Endothelial cell of umbilical vein (primary cell): ENCODE results near the gene NECAB2. TPM values are rescaled to one million over a fixed set of nuclear protein-coding genes. Genes with fewer than 3 reads are reported as not detected.

Experiments
- BruUV-seq: library from RNA; stranded (reverse); fragments of 400-500 nt; replicated peaks from 2 replicates; lab custom pipeline; 2021; lab: Mats Ljungman, UMichigan
- CTCF ChIA-PET: fragments of 300-600, 350-600 bp; sonication (Branson Sonifier 250); formaldehyde crosslinking; loops from one replicate; lab custom pipeline; 2021; ENCODE audit warnings: antibody characterized with exemption, inconsistent platforms; lab: Charles Lee
- POLR2A ChIA-PET: fragments of 300-600, 350-600 bp; sonication (Branson Sonifier 250); formaldehyde crosslinking; loops from one replicate; lab custom pipeline; 2021; ENCODE audit warnings: antibody characterized with exemption, inconsistent platforms; lab: Charles Lee
- DNase-seq: peaks from one replicate; pipeline ENCODE4 v3.0.0-alpha.2; 2011; ENCODE audit warnings: low read depth, low spot score
- FAIRE-seq: peaks from 2 replicates; lab custom pipeline; 2011; peaks lifted over from hg19 to GRCh38; lab: Jason Lieb, UNC
- H2AFZ ChIP-seq: 2 replicates; pipeline ENCODE4 v1.6.0; 2012; ENCODE audit warnings: low read depth, low read length, control low read depth, inconsistent platforms
- H3K27ac ChIP-seq: 2 replicates; pipeline ENCODE4 v1.5.1; 2011; ENCODE audit warnings: low read depth, mild to moderate bottlenecking, control low read depth, low read length, moderate library complexity; ENCODE audit not compliant: insufficient read depth
- H3K27me3 ChIP-seq, 2 experiments: 2 replicates each; pipeline versions ENCODE4 v1.6.0 to v1.6.1; 2011; ENCODE audit warnings: low read length in 2 of 2, mixed read lengths in 1 of 2; ENCODE audit not compliant: control insufficient read depth in 2 of 2, insufficient read depth in 2 of 2
- H3K36me3 ChIP-seq, 2 experiments: 2 replicates in 1 of 2; 3 replicates in 1 of 2; pipeline ENCODE4 v1.5.1; 2011; ENCODE audit warnings: low read length in 2 of 2, mild to moderate bottlenecking in 1 of 2, moderate library complexity in 1 of 2; ENCODE audit not compliant: control insufficient read depth in 2 of 2, insufficient read depth in 2 of 2; ENCODE audit errors: extremely low read depth in 1 of 2
- H3K4me1 ChIP-seq: 3 replicates; pipeline ENCODE4 v1.5.1; 2011; ENCODE audit warnings: mild to moderate bottlenecking, low read length; ENCODE audit not compliant: control insufficient read depth, insufficient read depth; ENCODE audit errors: extremely low read depth
- H3K4me2 ChIP-seq: 2 replicates; pipeline ENCODE4 v1.6.1; 2011; ENCODE audit warnings: low read length, control low read depth, mixed read lengths; ENCODE audit not compliant: insufficient read depth
- H3K4me3 ChIP-seq, 3 experiments: fragments of 200-600 bp in 1 of 3; sonication (generic), shearing (Covaris generic) in 1 of 3; replicated peaks in 1 of 3; 2 replicates each; pipeline ENCODE4 v1.5.1; 2011 to 2016; ENCODE audit warnings: control low read depth in 3 of 3, low read length in 3 of 3, mild to moderate bottlenecking in 2 of 3, inconsistent platforms in 1 of 3, low read depth in 1 of 3, moderate library complexity in 1 of 3; ENCODE audit not compliant: insufficient read depth in 1 of 3
- H3K79me2 ChIP-seq: 2 replicates; pipeline ENCODE4 v1.6.0; 2012; ENCODE audit warnings: low read length, inconsistent platforms; ENCODE audit not compliant: control insufficient read depth, insufficient read depth
- H3K9ac ChIP-seq: replicated peaks from 2 replicates; pipeline ENCODE3; 2011; ENCODE audit warnings: low read length, control low read depth; ENCODE audit not compliant: insufficient read depth; ENCODE audit errors: extremely low read depth
- H3K9me1 ChIP-seq: replicated peaks from 3 replicates; pipeline ENCODE4 v1.6.0; 2011; ENCODE audit warnings: mild to moderate bottlenecking, low read length; ENCODE audit not compliant: control insufficient read depth, insufficient read depth; ENCODE audit errors: extremely low read depth
- H3K9me3 ChIP-seq: replicated peaks from 2 replicates; pipeline ENCODE4 v1.5.1; 2012; ENCODE audit warnings: low read length, inconsistent platforms; ENCODE audit not compliant: control insufficient read depth, insufficient read depth
- H4K20me1 ChIP-seq: replicated peaks from 2 replicates; pipeline ENCODE3; 2011; ENCODE audit warnings: mild to moderate bottlenecking, low read length; ENCODE audit not compliant: control insufficient read depth, insufficient read depth; ENCODE audit errors: extremely low read depth
- EZH2 ChIP-seq: IDR thresholded peaks from 2 replicates; pipeline ENCODE4 v1.6.1; 2012; ENCODE audit warnings: borderline replicate concordance, low read depth, mild to moderate bottlenecking, moderate library complexity, low read length, inconsistent platforms; ENCODE audit not compliant: severe bottlenecking
- FOS ChIP-seq: IDR thresholded peaks from 2 replicates; pipeline ENCODE4 v1.6.1; 2011; ENCODE audit warnings: mild to moderate bottlenecking, low read length, moderate library complexity, borderline replicate concordance; ENCODE audit not compliant: insufficient read depth
- GATA2 ChIP-seq: IDR thresholded peaks from 2 replicates; pipeline ENCODE4 v1.7.0; 2011; ENCODE audit warnings: low read depth, mild to moderate bottlenecking, moderate library complexity, mixed read lengths, low read length; ENCODE audit not compliant: insufficient read length, insufficient read depth
- JUN ChIP-seq: IDR thresholded peaks from 2 replicates; pipeline ENCODE4 v1.6.1; 2011; ENCODE audit warnings: borderline replicate concordance, low read depth; ENCODE audit not compliant: insufficient read length, insufficient read depth
- MAX ChIP-seq: IDR thresholded peaks from 2 replicates; pipeline ENCODE4 v1.6.1; 2011; ENCODE audit not compliant: insufficient read depth, insufficient read length
- MYC ChIP-seq: IDR thresholded peaks from one replicate; pipeline ENCODE4 v1.6.1; 2011; ENCODE audit warnings: mild to moderate bottlenecking, low read depth, low read length
- POLR2A ChIP-seq: IDR thresholded peaks from 2 replicates; pipeline ENCODE4 v1.6.1; 2012; ENCODE audit warnings: low read depth, mild to moderate bottlenecking, control low read depth, low read length
- POLR2AphosphoS5 ChIP-seq: IDR thresholded peaks from 2 replicates; pipeline ENCODE4 v1.6.1; 2012; ENCODE audit warnings: low read depth, mild to moderate bottlenecking, control low read depth, low read length, moderate library complexity; ENCODE audit not compliant: insufficient read depth
- dilution Hi-C: fragments of 300-500 bp; cut with MboI; formaldehyde crosslinking; loops from one replicate; pipeline ENCODE4 v1.15.0; 2019; ENCODE audit warnings: low sequenced_read_pairs; ENCODE audit not compliant: extremely low pct_ligation_motif_present
- intact Hi-C: fragments of 100-400 bp; cut with micrococcal nuclease; formaldehyde crosslinking; loops from one replicate; pipeline ENCODE4 v1.10.0; 2022
- polyA plus RNA-seq, 4 experiments: library from polyadenylated mRNA; depleted of rRNA in 3 of 4; stranded (reverse) in 3 of 4; unstranded in 1 of 4; fragments of >200 nt; gene quantifications; 2 replicates each; pipeline versions ENCODE4 v1.2.1 to v1.2.3, GENCODE V29; 2011 to 2012; ENCODE audit warnings: missing spikeins in 1 of 4
- total RNA-seq: library from RNA; stranded (reverse); gene quantifications from 2 replicates; pipeline ENCODE4 v1.2.3, GENCODE V29; 2021

Gene NECAB2
- total and polyA plus RNA-seq, 2 donors (not counting 3 experiments of a cell fraction or from before 2014, with no cell fraction given) = 0.26 to 0.31 TPM

- Histone ChIP-seq H3K4me3 (no peak overlapping the region), H3K9ac (no peak overlapping the region), H3K27ac (no peak overlapping the region), H2AFZ (no peak overlapping the region), H4K20me1 (no peaks in the 10 kb centered on the region), H3K9me1 (no peaks in the 10 kb centered on the region), H3K36me3 (no peaks in the 10 kb centered on the region), H3K4me2 (no peak overlapping the region), H3K79me2 (no peaks in the 10 kb centered on the region), H3K27me3 (no peaks in the 10 kb centered on the region), H3K9me3 (no peaks in the 10 kb centered on the region), H3K4me1 (no peaks in the 10 kb centered on the region)
- no TSS peak for BruUV-seq
- intact Hi-C loops = no loop called here
- DNase-seq (no peak), FAIRE-seq (no peak)
- CTCF ChIA-PET = interaction anchor here (1.3 kb wide), 1 partner anchor 206 kb away, joined by 3 read pairs; the partner anchor contains the start of gene TAF1C
- POLR2A ChIA-PET = no interaction called here
- TF ChIP-seq JUN (no peak), MYC (no peak)
- dilution Hi-C loops = no loop called here
These were observed 12.8 kb downstream of the NECAB2 start for GRCh38 chr16:83980794-83981193.

GRCh38 chr16:83981799-83982198 is 13.8 kb downstream of the NECAB2 start:
- Histone ChIP-seq H3K27me3 (peaks cover 0 to 1% of the 10 kb centered on the region in 2 experiments), H3K27ac (no peak overlapping the region), H4K20me1 (no peaks in the 10 kb centered on the region), H3K9ac (no peak overlapping the region), H3K4me3 (no peak overlapping the region), H3K4me1 (no peaks in the 10 kb centered on the region), H3K79me2 (no peaks in the 10 kb centered on the region), H2AFZ (no peak overlapping the region), H3K36me3 (no peaks in the 10 kb centered on the region), H3K9me1 (no peaks in the 10 kb centered on the region), H3K9me3 (no peaks in the 10 kb centered on the region), H3K4me2 (no peak overlapping the region)
- CTCF ChIA-PET = no interaction called here
- DNase-seq = no peak
- no peak for TF ChIP-seq FOS
- no peak for TF ChIP-seq POLR2AphosphoS5
- no peak for TF ChIP-seq GATA2
- TF ChIP-seq JUN = no peak
- TF ChIP-seq POLR2A = no peak
- TF ChIP-seq EZH2 = no peak
- TF ChIP-seq MAX = no peak
- dilution Hi-C loops = no loop called here
- POLR2A ChIA-PET = no interaction called here
- no peak for FAIRE-seq
- intact Hi-C loops = no loop called here
- no TSS peak for BruUV-seq
